Aorta (tissue), 5 donors: Measurements from ENCODE around the gene GRM4. TPM values are rescaled to one million over a fixed set of nuclear protein-coding genes. Genes with fewer than 3 reads are reported as not detected.

Experiments
- ATAC-seq: fragments of 200-7000 bp; cut with Tn5 transposase; one replicate; pipeline ENCODE4 v1.9.1; 2022; ENCODE audit warnings: moderate library complexity; ENCODE audit not compliant: low FRiP score
- DNase-seq, 2 donors: peaks; one replicate each; pipeline ENCODE4 v3.0.0-alpha.2; 2020
- H3K27ac ChIP-seq, 2 donors: one replicate each; pipeline ENCODE4 v1.5.1; 2013; ENCODE audit warnings: low read length in 2 of 2, mild to moderate bottlenecking in 2 of 2, moderate library complexity in 2 of 2, control low read depth in 1 of 2, inconsistent platforms in 1 of 2, low read depth in 1 of 2
- H3K27me3 ChIP-seq, 2 donors: one replicate each; pipeline ENCODE4 v1.6.1; 2013; ENCODE audit warnings: control low read depth in 1 of 2, low read length in 1 of 2, mild to moderate bottlenecking in 1 of 2, moderate library complexity in 1 of 2; ENCODE audit not compliant: insufficient read depth in 2 of 2, control insufficient read depth in 1 of 2
- H3K36me3 ChIP-seq, 2 donors: one replicate each; pipeline ENCODE4 v1.6.1; 2013; ENCODE audit warnings: control low read depth in 1 of 2, low read length in 1 of 2, mild to moderate bottlenecking in 1 of 2; ENCODE audit not compliant: insufficient read depth in 2 of 2, control insufficient read depth in 1 of 2
- H3K4me1 ChIP-seq, 2 donors: one replicate each; pipeline ENCODE4 v1.6.1; 2013; ENCODE audit warnings: low read length in 2 of 2, control low read depth in 1 of 2, mild to moderate bottlenecking in 1 of 2, moderate library complexity in 1 of 2; ENCODE audit not compliant: insufficient read depth in 2 of 2, control insufficient read depth in 1 of 2
- H3K4me3 ChIP-seq, 2 donors: one replicate each; pipeline ENCODE4 v1.5.1; 2013; ENCODE audit warnings: low read length in 2 of 2, control low read depth in 1 of 2, mild to moderate bottlenecking in 1 of 2
- H3K9me3 ChIP-seq: one replicate; pipeline ENCODE4 v1.6.1; 2013; ENCODE audit warnings: mild to moderate bottlenecking, low read length; ENCODE audit not compliant: control insufficient read depth
- WGBS, 2 donors: extraction: QIAGEN DNeasy Blood & Tissue Kit; methylation state at CpG; one replicate each; pipeline ENCODE4 v1.1.7; 2013; 5-methylcytosine and 5-hydroxymethylcytosine counted together
- intact Hi-C, 2 donors: fragments of 100-400 bp; cut with DNase I; formaldehyde crosslinking; loops; one replicate each; pipeline versions ENCODE4 v1.14.2 to v1.15.0; 2022
- polyA plus RNA-seq, 2 donors: library from polyadenylated mRNA; stranded (reverse); fragments of 200-250 nt; gene quantifications; one replicate each; pipeline ENCODE4 v1.2.3, GENCODE V29; 2013
- total RNA-seq, 2 donors: library from RNA; stranded (reverse); fragmentation: NEBNext Ultra II Directional; extraction: Animal tissue kit (Norgen Biotek cat#: 25700); gene quantifications; one replicate each; pipeline ENCODE4 v1.2.1, GENCODE V29; 2021
- donor health status: healthy with polysubstance abuse.
- donor health status: Bipolar disorder and iron deficiency.
- donor health status: DM: no; HTN: no; CAD: no.
- donor health status: DM: no; HTN: no; CAD: no.
- donor health status: DM: yes; HTN: yes; CAD: no.

GRM4 gene
- total and polyA plus RNA-seq, 4 donors = not detected

- Histone ChIP-seq H3K36me3 (no peaks in the 10 kb centered on the region), H3K9me3 (no peaks in the 10 kb centered on the region), H3K27ac (no peak overlapping the region), H3K4me1 (no peaks in the 10 kb centered on the region), H3K27me3 (no peaks in the 10 kb centered on the region), H3K4me3 (no peak overlapping the region)
- no peak for DNase-seq
- 84 to 89% methylated on average over 8 of the region's 8 CpGs for WGBS, 2 donors
- no peak for ATAC-seq
- intact Hi-C loops = no loop called here
These were observed 46.0 kb downstream of the GRM4 start for GRCh38 chr6:34099878-34100277.

- ATAC-seq (no peak), DNase-seq (no peak)
- Histone ChIP-seq H3K9me3 (no peaks in the 10 kb centered on the region), H3K27me3 (no peaks in the 10 kb centered on the region), H3K4me3 (no peak overlapping the region), H3K4me1 (no peaks in the 10 kb centered on the region), H3K27ac (no peak overlapping the region), H3K36me3 (no peaks in the 10 kb centered on the region)
- intact Hi-C loops = no loop called here
- WGBS, 2 donors = 73 to 75% methylated on average over 8 of the region's 8 CpGs
These were observed 47.6 kb downstream of the GRM4 start for GRCh38 chr6:34098045-34098936.

- DNase-seq (no peak), ATAC-seq (no peak)
- H3K9me3 ChIP-seq = no peaks in the 10 kb centered on the region
- no peaks in the 10 kb centered on the region for H3K4me1 ChIP-seq
- no peaks in the 10 kb centered on the region for H3K27me3 ChIP-seq
- H3K27ac ChIP-seq = no peak overlapping the region
- H3K4me3 ChIP-seq = no peak overlapping the region
- intact Hi-C loops = no loop called here
- H3K36me3 ChIP-seq = no peaks in the 10 kb centered on the region
- WGBS, 2 donors = 66 to 70% methylated on average over 8 of the region's 8 CpGs
These were observed 49.1 kb downstream of the GRM4 start for GRCh38 chr6:34096814-34097213.

GRCh38 chr6:34096193-34096592 lies 49.7 kb downstream of the GRM4 start:
- Histone ChIP-seq H3K27ac (no peak overlapping the region), H3K4me1 (no peaks in the 10 kb centered on the region), H3K4me3 (no peak overlapping the region), H3K27me3 (no peaks in the 10 kb centered on the region), H3K9me3 (no peaks in the 10 kb centered on the region), H3K36me3 (no peaks in the 10 kb centered on the region)
- no peak for DNase-seq
- ATAC-seq = no peak
- intact Hi-C loops = no loop called here
- WGBS, 2 donors = 45 to 50% methylated on average over 5 of the region's 5 CpGs

- Histone ChIP-seq H3K27me3 (no peaks in the 10 kb centered on the region), H3K9me3 (no peaks in the 10 kb centered on the region), H3K36me3 (no peaks in the 10 kb centered on the region), H3K4me1 (no peaks in the 10 kb centered on the region), H3K27ac (no peak overlapping the region), H3K4me3 (no peak overlapping the region)
- WGBS, 2 donors = 51 to 58% methylated on average over 10 of the region's 10 CpGs
- DNase-seq (no peak), ATAC-seq (no peak)
- intact Hi-C loops = no loop called here
These were observed 50.1 kb downstream of the GRM4 start for GRCh38 chr6:34095741-34096140.

- no peak overlapping the region for H3K4me3 ChIP-seq
- H3K36me3 ChIP-seq = no peaks in the 10 kb centered on the region
- no peak for DNase-seq
- intact Hi-C loops = no loop called here
- H3K27ac ChIP-seq = no peak overlapping the region
- no peaks in the 10 kb centered on the region for H3K9me3 ChIP-seq
- H3K4me1 ChIP-seq = no peaks in the 10 kb centered on the region
- 71 to 73% methylated on average over 7 of the region's 7 CpGs for WGBS, 2 donors
- no peaks in the 10 kb centered on the region for H3K27me3 ChIP-seq
- ATAC-seq = no peak
These were observed 50.8 kb downstream of the GRM4 start for GRCh38 chr6:34095136-34095505.

- intact Hi-C loops = no loop called here
These were observed 51.3 kb downstream of the GRM4 start for GRCh38 chr6:34094474-34095135.

GRCh38 chr6:34093854-34094430 lies 51.9 kb downstream of the GRM4 start:
- Histone ChIP-seq H3K4me3 (no peak overlapping the region), H3K27ac (no peak overlapping the region), H3K9me3 (no peaks in the 10 kb centered on the region), H3K27me3 (no peaks in the 10 kb centered on the region), H3K4me1 (no peaks in the 10 kb centered on the region), H3K36me3 (no peaks in the 10 kb centered on the region)
- 27 to 37% methylated on average over 4 of the region's 4 CpGs for WGBS, 2 donors
- intact Hi-C loops = no loop called here
- ATAC-seq (no peak), DNase-seq (no peak)

More at GRCh38 chr6:34094474-34095135, 51.3 kb downstream of the GRM4 start:
- Histone ChIP-seq H3K4me3 (no peak overlapping the region), H3K9me3 (no peaks in the 10 kb centered on the region), H3K4me1 (no peaks in the 10 kb centered on the region), H3K27ac (no peak overlapping the region), H3K36me3 (no peaks in the 10 kb centered on the region), H3K27me3 (no peaks in the 10 kb centered on the region)
- 24 to 32% methylated on average over 12 of the region's 12 CpGs for WGBS, 2 donors
- no peak for DNase-seq
- no peak for ATAC-seq
